RWPE1 (cell line): ENCODE results near the gene GPC6.

ENCODE experiments used
- CTCF ChIA-PET: fragments of 350-600 bp; sonication (Branson Sonifier 250); formaldehyde crosslinking; extraction: SDS; loops from one replicate; lab custom pipeline; 2021; lab: Yijun Ruan, JAX
- POLR2A ChIA-PET: fragments of 400-600 bp; formaldehyde crosslinking; extraction: SDS; loops from one replicate; lab custom pipeline; 2020; ENCODE audit warnings: antibody characterized with exemption; ENCODE audit not compliant: low non-redundant PET; lab: Yijun Ruan, JAX
- DNase-seq: peaks from one replicate; pipeline ENCODE4 v3.0.0; 2012; ENCODE audit warnings: low spot score
- H3K27ac ChIP-seq: fragments of 450-650 bp; 2 replicates; pipeline ENCODE4 v1.5.1; 2017
- TF ChIP-seq, protein P1 (sequence below): fragments of 450-650 bp; conservative IDR thresholded peaks from 2 replicates; pipeline ENCODE4 v1.5.1; 2017; ENCODE audit warnings: low read depth, mild to moderate bottlenecking

GPC6 gene

DNA sequence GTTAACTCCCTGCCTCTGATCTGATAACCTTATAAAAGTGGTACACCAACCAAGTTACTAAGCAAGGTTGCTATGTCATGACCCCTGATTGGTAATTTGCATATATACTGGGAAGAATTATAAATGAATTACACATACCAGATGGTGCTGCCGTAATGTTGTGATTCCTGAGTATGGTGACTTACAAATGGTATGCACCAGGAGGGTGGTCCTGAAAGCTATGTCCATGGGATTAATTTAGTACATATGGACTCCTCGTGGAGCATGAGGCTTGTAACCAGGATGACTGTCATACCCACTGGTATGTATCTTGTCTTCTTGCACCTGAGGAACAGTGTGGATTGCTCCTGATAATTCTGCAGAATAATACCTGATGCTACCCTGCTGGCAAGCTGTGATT, 240.6 kb downstream of the GPC6 start:
- CTCF ChIA-PET, result no interaction called here
- no peak overlapping the region for H3K27ac ChIP-seq
- no peak for DNase-seq
- POLR2A ChIA-PET, result no interaction called here
- TF ChIP-seq, protein P1, sequence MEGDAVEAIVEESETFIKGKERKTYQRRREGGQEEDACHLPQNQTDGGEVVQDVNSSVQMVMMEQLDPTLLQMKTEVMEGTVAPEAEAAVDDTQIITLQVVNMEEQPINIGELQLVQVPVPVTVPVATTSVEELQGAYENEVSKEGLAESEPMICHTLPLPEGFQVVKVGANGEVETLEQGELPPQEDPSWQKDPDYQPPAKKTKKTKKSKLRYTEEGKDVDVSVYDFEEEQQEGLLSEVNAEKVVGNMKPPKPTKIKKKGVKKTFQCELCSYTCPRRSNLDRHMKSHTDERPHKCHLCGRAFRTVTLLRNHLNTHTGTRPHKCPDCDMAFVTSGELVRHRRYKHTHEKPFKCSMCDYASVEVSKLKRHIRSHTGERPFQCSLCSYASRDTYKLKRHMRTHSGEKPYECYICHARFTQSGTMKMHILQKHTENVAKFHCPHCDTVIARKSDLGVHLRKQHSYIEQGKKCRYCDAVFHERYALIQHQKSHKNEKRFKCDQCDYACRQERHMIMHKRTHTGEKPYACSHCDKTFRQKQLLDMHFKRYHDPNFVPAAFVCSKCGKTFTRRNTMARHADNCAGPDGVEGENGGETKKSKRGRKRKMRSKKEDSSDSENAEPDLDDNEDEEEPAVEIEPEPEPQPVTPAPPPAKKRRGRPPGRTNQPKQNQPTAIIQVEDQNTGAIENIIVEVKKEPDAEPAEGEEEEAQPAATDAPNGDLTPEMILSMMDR, result no peak

GRCh38 chr13:93468433-93468832, 241.8 kb downstream of the GPC6 start:
- TF ChIP-seq, protein P1, result no peak
- no peak for DNase-seq
- H3K27ac ChIP-seq, result no peak overlapping the region
- ChIA-PET POLR2A (no interaction called here), CTCF (no interaction called here)

DNA sequence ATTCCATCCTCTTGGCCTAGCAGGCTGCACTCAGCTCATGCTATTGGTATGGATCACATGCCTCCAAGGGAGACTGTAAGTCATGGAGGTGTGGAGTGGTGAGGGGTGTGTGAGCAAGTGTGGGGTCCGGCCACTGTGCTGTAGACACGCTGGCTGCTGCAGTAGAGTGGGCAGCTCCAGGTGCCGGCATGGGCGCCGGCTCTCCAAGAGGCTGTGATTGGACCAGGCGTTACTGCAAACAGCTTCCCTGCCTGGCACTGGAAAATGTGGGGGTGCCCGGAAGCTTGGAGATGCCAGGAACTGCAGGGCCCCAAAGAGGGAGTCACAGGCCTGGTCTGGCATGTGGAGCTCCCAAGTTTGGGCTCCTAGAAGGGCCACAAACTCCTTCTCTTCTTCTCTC, 245.7 kb downstream of the GPC6 start:
- DNase-seq, result no peak
- CTCF ChIA-PET, result no interaction called here
- POLR2A ChIA-PET, result no interaction called here
- H3K27ac ChIP-seq, result no peak overlapping the region
- TF ChIP-seq, protein P1, result no peak

GRCh38 chr13:93472814-93473296, 246.2 kb downstream of the GPC6 start:
- TF ChIP-seq, protein P1, result no peak
- DNase-seq, result no peak
- no peak overlapping the region for H3K27ac ChIP-seq
- ChIA-PET POLR2A (no interaction called here), CTCF (no interaction called here)

- no peak for DNase-seq
- POLR2A ChIA-PET, result no interaction called here
- CTCF ChIA-PET, result no interaction called here
- H3K27ac ChIP-seq, result no peak overlapping the region
- TF ChIP-seq, protein P1, result no peak
These were observed 247.0 kb downstream of the GPC6 start for GRCh38 chr13:93473441-93474270.

GRCh38 chr13:93476175-93476574, 249.6 kb downstream of the GPC6 start:
- TF ChIP-seq, protein P1, result no peak
- DNase-seq, result peak; percentile 20
- POLR2A ChIA-PET, result no interaction called here
- CTCF ChIA-PET, result no interaction called here
- H3K27ac ChIP-seq, result no peak overlapping the region
